ENCODE data around the gene PPP1R1B. TPM values are rescaled to one million over a fixed set of nuclear protein-coding genes. Genes with fewer than 3 reads are reported as not detected.

Gene PPP1R1B
- polyA plus RNA-seq, 1 donor from 2014 or later, result 1.8 TPM

GRCh38 chr17:39674702-39675389 lies 48.1 kb downstream of the PPP1R1B start:
- Histone ChIP-seq H3K36me3 (ENCODE audit: insufficient read depth, low read length) (no peaks in the 10 kb centered on the region), H3K9me2 (ENCODE audit: insufficient read depth, low read length) (no peaks in the 10 kb centered on the region), H3K9ac (ENCODE audit: low read length) (no peak overlapping the region), H3K27ac (ENCODE audit: low read length) (no peak overlapping the region), H3K79me2 (replicated peaks; ENCODE audit: insufficient read depth, low read length) (no peaks in the 10 kb centered on the region), H3K4me2 (ENCODE audit: low read length) (no peak overlapping the region), H3K4me3 (ENCODE audit: low read length) (no peak overlapping the region), H4K20me1 (ENCODE audit: insufficient read depth) (no peaks in the 10 kb centered on the region), H3F3A (ENCODE audit: insufficient read depth, low read length, poor library complexity, severe bottlenecking) (no peaks in the 10 kb centered on the region), H2AFZ (ENCODE audit: low read depth, low read length) (no peak overlapping the region), H3K9me3 (ENCODE audit: low read length) (no peaks in the 10 kb centered on the region), H3K27me3 (ENCODE audit: insufficient read depth, low read depth, low read length) (no peaks in the 10 kb centered on the region)
- no peak for TF ChIP-seq CTCF (IDR thresholded peaks at IDR 0.05; ENCODE audit: poor library complexity, severe bottlenecking)
- TF ChIP-seq EZH2 (IDR thresholded peaks at IDR 0.05; ENCODE audit: borderline replicate concordance, insufficient read depth, low read length, poor library complexity, severe bottlenecking), result no peak
- no peak for TF ChIP-seq POLR2AphosphoS5 (IDR thresholded peaks at IDR 0.05)
- TF ChIP-seq SMC3 (conservative IDR thresholded peaks at IDR 0.05; ENCODE audit: poor library complexity), result no peak
- no peak for TF ChIP-seq TAF1 (IDR thresholded peaks at IDR 0.05; ENCODE audit: low read depth)
- no peak for TF ChIP-seq EP300 (conservative IDR thresholded peaks at IDR 0.05; ENCODE audit: poor library complexity, severe bottlenecking)
- no peak for TF ChIP-seq RAD21 (conservative IDR thresholded peaks at IDR 0.05)
- no peak for TF ChIP-seq REST (IDR thresholded peaks at IDR 0.05; ENCODE audit: borderline replicate concordance)
- no peak for TF ChIP-seq MXI1 (conservative IDR thresholded peaks at IDR 0.05; ENCODE audit: poor library complexity, severe bottlenecking)

- TF ChIP-seq SMC3 (conservative IDR thresholded peaks at IDR 0.05; ENCODE audit: poor library complexity) (no peak), EZH2 (IDR thresholded peaks at IDR 0.05; ENCODE audit: borderline replicate concordance, insufficient read depth, low read length, poor library complexity, severe bottlenecking) (no peak)
- Histone ChIP-seq H3K9me2 (ENCODE audit: insufficient read depth, low read length) (no peaks in the 10 kb centered on the region), H3K27me3 (ENCODE audit: insufficient read depth, low read depth, low read length) (no peaks in the 10 kb centered on the region)
Measured at GRCh38 chr17:39675390-39676082, 48.8 kb downstream of the PPP1R1B start.

More at GRCh38 chr17:39675390-39676082, 48.8 kb downstream of the PPP1R1B start:
- no peaks in the 10 kb centered on the region for H4K20me1 ChIP-seq (ENCODE audit: insufficient read depth)
- H3K27ac ChIP-seq (ENCODE audit: low read length), result no peak overlapping the region
- H3K36me3 ChIP-seq (ENCODE audit: insufficient read depth, low read length), result no peaks in the 10 kb centered on the region
- no peak overlapping the region for H2AFZ ChIP-seq (ENCODE audit: low read depth, low read length)
- no peaks in the 10 kb centered on the region for H3F3A ChIP-seq (ENCODE audit: insufficient read depth, low read length, poor library complexity, severe bottlenecking)
- H3K4me2 ChIP-seq (ENCODE audit: low read length), result no peak overlapping the region
- no peak overlapping the region for H3K9ac ChIP-seq (ENCODE audit: low read length)
- no peak overlapping the region for H3K4me3 ChIP-seq (ENCODE audit: low read length)
- no peaks in the 10 kb centered on the region for H3K9me3 ChIP-seq (ENCODE audit: low read length)
- no peaks in the 10 kb centered on the region for H3K79me2 ChIP-seq (replicated peaks; ENCODE audit: insufficient read depth, low read length)
